SK-N-SH (cell line): ENCODE results near the gene SGMS2. TPM values are rescaled to one million over a fixed set of nuclear protein-coding genes. Genes with fewer than 3 reads are reported as not detected.

Source experiments
- CTCF ChIA-PET: fragments of 300-600, 350-600 bp; formaldehyde crosslinking; extraction: SDS; loops from one replicate; lab custom pipeline; 2021; lab: Yijun Ruan, JAX
- POLR2A ChIA-PET: fragments of 350-600 bp; sonication (Branson Sonifier 250); formaldehyde crosslinking; extraction: SDS; loops from one replicate; lab custom pipeline; 2020; ENCODE audit warnings: antibody characterized with exemption, inconsistent platforms; lab: Yijun Ruan, JAX
- DNase-seq: peaks from one replicate; pipeline ENCODE4 v3.0.0; 2012
- H2AFZ ChIP-seq: fragments of 200-600 bp; sonication (generic); 2 replicates; pipeline ENCODE4 v1.8.1; 2016; ENCODE audit warnings: antibody characterized with exemption, mild to moderate bottlenecking, low read depth
- H3F3A ChIP-seq: fragments of 200-600 bp; sonication (generic); replicated peaks from 2 replicates; pipeline ENCODE3; 2016; ENCODE audit warnings: antibody characterized with exemption, mild to moderate bottlenecking; ENCODE audit not compliant: insufficient read depth
- H3K27ac ChIP-seq, 2 experiments: fragments of 200-500 bp in 1 of 2; fragments of 200-600 bp in 1 of 2; sonication (Bioruptor generic) in 1 of 2; sonication (generic), shearing (Covaris generic) in 1 of 2; 2 replicates each; pipeline versions ENCODE4 v1.5.1 to v1.6.1; 2014 to 2016; ENCODE audit warnings: low read depth in 2 of 2, inconsistent platforms in 1 of 2, low read length in 1 of 2, mild to moderate bottlenecking in 1 of 2, mixed read lengths in 1 of 2
- H3K27me3 ChIP-seq: fragments of 200-600 bp; sonication (generic), shearing (Covaris generic); 2 replicates; pipeline ENCODE4 v1.6.1; 2016; ENCODE audit warnings: mixed run types; ENCODE audit not compliant: insufficient read depth
- H3K36me3 ChIP-seq, 2 experiments: fragments of 200-500 bp in 1 of 2; fragments of 200-600 bp in 1 of 2; sonication (Bioruptor generic) in 1 of 2; sonication (generic) in 1 of 2; replicated peaks in 1 of 2; 2 replicates each; pipeline versions ENCODE3 to v1.5.1; 2014 to 2016; ENCODE audit warnings: low read length in 1 of 2, mild to moderate bottlenecking in 1 of 2; ENCODE audit not compliant: insufficient read depth in 2 of 2, control insufficient read depth in 1 of 2
- H3K4me1 ChIP-seq, 2 experiments: fragments of 200-500 bp in 1 of 2; fragments of 200-600 bp in 1 of 2; sonication (Bioruptor generic) in 1 of 2; sonication (generic), shearing (Covaris generic) in 1 of 2; 2 replicates each; pipeline versions ENCODE4 v1.5.1 to v1.6.1; 2014 to 2016; ENCODE audit warnings: low read depth in 1 of 2, low read length in 1 of 2, mixed run types in 1 of 2; ENCODE audit not compliant: insufficient read depth in 2 of 2, control insufficient read depth in 1 of 2
- H3K4me2 ChIP-seq: fragments of 200-600 bp; sonication (generic), shearing (Covaris generic); 2 replicates; pipeline ENCODE4 v1.6.1; 2017; ENCODE audit warnings: mixed run types
- H3K4me3 ChIP-seq, 2 experiments: fragments of 200-500 bp in 1 of 2; fragments of 200-600 bp in 1 of 2; sonication (Bioruptor generic) in 1 of 2; sonication (generic), shearing (Covaris generic) in 1 of 2; 2 replicates each; pipeline versions ENCODE4 v1.5.1 to v1.8.1; 2014 to 2016; ENCODE audit warnings: low read depth in 2 of 2, inconsistent platforms in 1 of 2, low read length in 1 of 2, mild to moderate bottlenecking in 1 of 2, mixed read lengths in 1 of 2, moderate library complexity in 1 of 2
- H3K79me2 ChIP-seq: fragments of 200-600 bp; sonication (generic); 2 replicates; pipeline ENCODE4 v1.8.1; 2017; ENCODE audit warnings: mild to moderate bottlenecking; ENCODE audit not compliant: insufficient read depth
- H3K9ac ChIP-seq: fragments of 200-600 bp; sonication (generic); 2 replicates; pipeline ENCODE4 v1.6.1; 2017; ENCODE audit warnings: mixed run types
- H3K9me2 ChIP-seq: fragments of 200-600 bp; sonication (generic); 2 replicates; pipeline ENCODE4 v1.6.1; 2017; ENCODE audit warnings: mixed run types
- H3K9me3 ChIP-seq: fragments of 200-600 bp; sonication (generic); 2 replicates; pipeline ENCODE4 v1.6.1; 2017; ENCODE audit warnings: mixed run types, mild to moderate bottlenecking, moderate library complexity
- H4K20me1 ChIP-seq: fragments of 200-600 bp; sonication (generic); 2 replicates; pipeline ENCODE4 v1.6.1; 2017; ENCODE audit warnings: mild to moderate bottlenecking, mixed run types; ENCODE audit not compliant: insufficient read depth
- CTCF ChIP-seq: fragments of 200-600 bp; sonication (generic); IDR thresholded peaks from 2 replicates; pipeline ENCODE4 v1.6.1; 2017; ENCODE audit warnings: antibody characterized with exemption, mild to moderate bottlenecking, moderate library complexity
- ELF1 ChIP-seq: IDR thresholded peaks from 2 replicates; pipeline ENCODE4 v1.4.0; 2012
- EP300 ChIP-seq, 2 experiments: IDR thresholded peaks; 2 replicates each; pipeline versions ENCODE4 v1.4.0 to v1.6.1; 2012; ENCODE audit warnings: borderline replicate concordance in 1 of 2, low read depth in 1 of 2, low read length in 1 of 2
- EZH2phosphoT487 ChIP-seq: fragments of 200-600 bp; sonication (generic); IDR thresholded peaks from 2 replicates; pipeline ENCODE4 v1.6.1; 2017; ENCODE audit warnings: low read depth, mixed run types, mild to moderate bottlenecking, antibody characterized with exemption, moderate library complexity, borderline replicate concordance
- FOSL2 ChIP-seq: IDR thresholded peaks from 2 replicates; pipeline ENCODE4 v1.4.0; 2012; ENCODE audit warnings: low read depth, mild to moderate bottlenecking, moderate library complexity, borderline replicate concordance
- FOXJ3 ChIP-seq: sonication (generic); formaldehyde crosslinking; IDR thresholded peaks from 2 replicates; pipeline ENCODE4 v1.5.1; 2020; ENCODE audit warnings: mild to moderate bottlenecking, missing genetic modification reagents
- FOXM1 ChIP-seq: IDR thresholded peaks from 2 replicates; pipeline ENCODE4 v1.4.0; 2012; ENCODE audit warnings: low read depth, mild to moderate bottlenecking
- GABPA ChIP-seq: IDR thresholded peaks from 2 replicates; pipeline ENCODE4 v1.4.0; 2012; ENCODE audit warnings: low read depth, mild to moderate bottlenecking
- GATA2 ChIP-seq: sonication (generic); formaldehyde crosslinking; IDR thresholded peaks from 2 replicates; pipeline ENCODE4 v1.5.0; 2020; ENCODE audit warnings: mild to moderate bottlenecking, missing genetic modification reagents
- IRF3 ChIP-seq: fragments of 150-350 bp; IDR thresholded peaks from 2 replicates; pipeline ENCODE4 v1.6.1; 2016; ENCODE audit warnings: mild to moderate bottlenecking, low read depth, low read length
- JUND ChIP-seq: IDR thresholded peaks from 2 replicates; pipeline ENCODE4 v1.4.0; 2012
- MAX ChIP-seq: IDR thresholded peaks from 2 replicates; pipeline ENCODE4 v1.4.0; 2012; ENCODE audit warnings: low read depth
- MXI1 ChIP-seq: IDR thresholded peaks from 2 replicates; pipeline ENCODE4 v1.6.1; 2012; ENCODE audit warnings: mild to moderate bottlenecking, low read depth, low read length, improper control_type of control experiment
- NRF1 ChIP-seq: IDR thresholded peaks from 2 replicates; pipeline ENCODE4 v1.6.1; 2012; ENCODE audit warnings: low read depth, mild to moderate bottlenecking, low read length
- POLR2AphosphoS5 ChIP-seq: IDR thresholded peaks from 2 replicates; pipeline ENCODE4 v1.6.1; 2012; ENCODE audit warnings: low read depth, low read length
- RAD21 ChIP-seq: IDR thresholded peaks from 2 replicates; pipeline ENCODE4 v1.6.1; 2012; ENCODE audit warnings: mild to moderate bottlenecking, low read length
- RFX5 ChIP-seq: IDR thresholded peaks from 2 replicates; pipeline ENCODE4 v1.6.1; 2012; ENCODE audit warnings: mild to moderate bottlenecking, improper control_type of control experiment, low read length
- RXRA ChIP-seq: IDR thresholded peaks from 2 replicates; pipeline ENCODE4 v1.4.0; 2012; ENCODE audit warnings: low read depth, mild to moderate bottlenecking, borderline replicate concordance
- SIN3A ChIP-seq: IDR thresholded peaks from 2 replicates; pipeline ENCODE4 v1.6.1; 2012; ENCODE audit warnings: low read depth, mild to moderate bottlenecking, low read length, moderate library complexity, borderline replicate concordance
- TAF1 ChIP-seq: IDR thresholded peaks from 2 replicates; pipeline ENCODE4 v1.6.1; 2012; ENCODE audit warnings: low read depth, mild to moderate bottlenecking, low read length, moderate library complexity, borderline replicate concordance
- TCF12 ChIP-seq: IDR thresholded peaks from 2 replicates; pipeline ENCODE4 v1.4.0; 2012
- YY1 ChIP-seq: IDR thresholded peaks from 2 replicates; pipeline ENCODE4 v1.4.0; 2012; ENCODE audit warnings: low read depth, mild to moderate bottlenecking
- ZBTB33 ChIP-seq: IDR thresholded peaks from 2 replicates; pipeline ENCODE4 v1.4.0; 2012; ENCODE audit warnings: low read depth, borderline replicate concordance
- WGBS: methylation state at CpG from one replicate; pipeline ENCODE4 v1.1.6; 2017; ENCODE audit warnings: low lambda C conversion rate; 5-methylcytosine and 5-hydroxymethylcytosine counted together
- polyA plus RNA-seq, 3 experiments: library from polyadenylated mRNA; depleted of rRNA; stranded (reverse); fragments of >200 nt; gene quantifications; 2 replicates each; pipeline ENCODE4 v1.2.3, GENCODE V29; 2012

The SGMS2 gene
- polyA plus RNA-seq, 1 of the 3 experiments (the other 2 are of a cell fraction): 0.82 TPM

GRCh38 chr4:107901213-107901934 is 76.6 kb downstream of the SGMS2 start:
- ChIA-PET POLR2A (no interaction called here), CTCF (interaction anchor here (0.6 to 2.3 kb wide), 3 partner anchors 11 to 454 kb away, joined by 3 to 9 read pairs (median 5); no protein-coding TSS in a partner anchor)
- Histone ChIP-seq H3K9me3 (no peaks in the 10 kb centered on the region), H2AFZ (no peak overlapping the region), H3K36me3 (no peaks in the 10 kb centered on the region), H3K4me3 (no peak overlapping the region), H3F3A (peaks cover 2% of the 10 kb centered on the region), H3K4me1 (no peaks in the 10 kb centered on the region), H3K79me2 (no peaks in the 10 kb centered on the region), H4K20me1 (no peaks in the 10 kb centered on the region), H3K27me3 (no peaks in the 10 kb centered on the region; the same call in 1 of the 2 replicates), H3K27ac (no peak overlapping the region), H3K9ac (no peak overlapping the region), H3K4me2 (no peak overlapping the region), H3K9me2 (no peaks in the 10 kb centered on the region)
- no peak for DNase-seq
- no peak for TF ChIP-seq RXRA
- TF ChIP-seq GATA2: no peak
- no peak for TF ChIP-seq EP300 (IDR thresholded peaks at IDR 0.05; ENCODE audit: borderline replicate concordance in 1 of 2, low read depth in 1 of 2, low read length in 1 of 2)
- no peak for TF ChIP-seq RAD21
- no peak for TF ChIP-seq CTCF
- no peak for TF ChIP-seq MXI1
- no peak for TF ChIP-seq FOSL2
- TF ChIP-seq YY1: no peak
- no peak for TF ChIP-seq RFX5
- no peak for TF ChIP-seq FOXJ3
- no peak for TF ChIP-seq ELF1
- no peak for TF ChIP-seq POLR2AphosphoS5
- no peak for TF ChIP-seq JUND
- TF ChIP-seq SIN3A: no peak
- no peak for TF ChIP-seq MAX
- no peak for TF ChIP-seq EZH2phosphoT487
- no peak for TF ChIP-seq TCF12
- 7% methylated on average over 2 of the region's 2 CpGs for WGBS

GRCh38 chr4:107902715-107903114 is 78.0 kb downstream of the SGMS2 start:
- 14% methylated on average over 2 of the region's 2 CpGs for WGBS
- ChIA-PET POLR2A (no interaction called here), CTCF (interaction anchor here (0.9 to 1.5 kb wide), 3 partner anchors 10 to 36 kb away, joined by 3 to 6 read pairs (median 4); no protein-coding TSS in a partner anchor)
- H3K27me3 ChIP-seq: no peaks in the 10 kb centered on the region; the same call in 1 of the 2 replicates
- H3K36me3 ChIP-seq: no peaks in the 10 kb centered on the region
- no peaks in the 10 kb centered on the region for H3K9me2 ChIP-seq
- H3K4me1 ChIP-seq: no peaks in the 10 kb centered on the region
- H3K4me3 ChIP-seq: no peak overlapping the region
- no peaks in the 10 kb centered on the region for H3K9me3 ChIP-seq
- no peak for TF ChIP-seq NRF1
- TF ChIP-seq FOXM1: no peak
- no peak for TF ChIP-seq FOXJ3
- no peak for TF ChIP-seq IRF3
- TF ChIP-seq GABPA: no peak
- no peak for TF ChIP-seq ZBTB33
- TF ChIP-seq RFX5: no peak
- TF ChIP-seq TAF1: no peak
- no peak for TF ChIP-seq MAX
- H3K9ac ChIP-seq: no peak overlapping the region
- no peaks in the 10 kb centered on the region for H4K20me1 ChIP-seq
- no peak for DNase-seq
- no peak overlapping the region for H3K4me2 ChIP-seq
- H3K79me2 ChIP-seq: no peaks in the 10 kb centered on the region
- no peak overlapping the region for H3K27ac ChIP-seq
- no peaks in the 10 kb centered on the region for H3F3A ChIP-seq
- H2AFZ ChIP-seq: no peak overlapping the region
